HUES6 (cell line): Measurements from ENCODE around the gene PEA15.

ENCODE experiments used
- H3K27ac ChIP-seq: 2 replicates; pipeline ENCODE4 v1.7.0; 2013; ENCODE audit warnings: low read depth, mild to moderate bottlenecking, low read length, inconsistent platforms
- H3K27me3 ChIP-seq: 2 replicates; pipeline ENCODE4 v1.6.1; 2013; ENCODE audit warnings: low read length; ENCODE audit not compliant: control insufficient read depth, insufficient read depth
- H3K36me3 ChIP-seq: 2 replicates; pipeline ENCODE4 v1.6.1; 2013; ENCODE audit warnings: low read length; ENCODE audit not compliant: control insufficient read depth, insufficient read depth
- H3K4me1 ChIP-seq: 2 replicates; pipeline ENCODE4 v1.6.1; 2013; ENCODE audit warnings: low read length; ENCODE audit not compliant: control insufficient read depth, insufficient read depth
- H3K4me3 ChIP-seq: 2 replicates; pipeline ENCODE4 v1.5.1; 2013; ENCODE audit warnings: low read depth, low read length
- H3K9ac ChIP-seq: one replicate; pipeline ENCODE4 v1.6.1; 2013; ENCODE audit warnings: mild to moderate bottlenecking, low read length
- H3K9me3 ChIP-seq: 2 replicates; pipeline ENCODE4 v1.6.1; 2013; ENCODE audit warnings: low read depth, low read length; ENCODE audit not compliant: control insufficient read depth, insufficient read depth

PEA15 gene

GRCh38 chr1:160261893-160262794 is 57.0 kb downstream of the PEA15 start, which contains the start of gene DCAF8:
Gene DCAF8, minus strand, starts transcription at chr1:160262549. Its CDS starts 18,541 bp downstream, at chr1:160244008.
- H3K4me1 ChIP-seq, result peaks cover 17% of the 10 kb centered on the region
- H3K27me3 ChIP-seq, result 0 out of 2 replicates have a peak, but pooled peaks cover 4% of the 10 kb centered on the region
- peak within 1 kb of the TSS; percentile 93 for H3K4me3 ChIP-seq
- H3K9ac ChIP-seq, result peak within 1 kb of the TSS; percentile 97
- H3K36me3 ChIP-seq, result peaks cover 7% of the 10 kb centered on the region; the same call in 1 of the 2 replicates
- peak within 1 kb of the TSS; percentile 94 for H3K27ac ChIP-seq
- H3K9me3 ChIP-seq, result no peaks in the 10 kb centered on the region

GRCh38 chr1:160264795-160265307 is 59.7 kb downstream of the PEA15 start:
- H3K9ac ChIP-seq, result no peak overlapping the region
- no peak overlapping the region for H3K27ac ChIP-seq
- H3K9me3 ChIP-seq, result no peaks in the 10 kb centered on the region
- H3K36me3 ChIP-seq, result no peaks in the 10 kb centered on the region; the same call in 1 of the 2 replicates
- no peak overlapping the region for H3K4me3 ChIP-seq
- peaks cover 12% of the 10 kb centered on the region for H3K4me1 ChIP-seq
- H3K27me3 ChIP-seq, result 0 out of 2 replicates have a peak, but pooled peaks cover 4% of the 10 kb centered on the region
